Measurements from ENCODE around the gene AGTRAP. TPM values are rescaled to one million over a fixed set of nuclear protein-coding genes. Genes with fewer than 3 reads are reported as not detected.

The AGTRAP gene
- total and polyA plus RNA-seq, 2 of the 4 experiments (the other 2 are of a cell fraction): 21.5 to 57.7 TPM

- Histone ChIP-seq H3K14ac (replicated peaks; ENCODE audit: low read depth, low read length) (no peak overlapping the region), H2BK15ac (ENCODE audit: low read depth, low read length) (no peak overlapping the region), H3K4me2 (ENCODE audit: low read depth, low read length) (no peak overlapping the region), H2AFZ (replicated peaks; ENCODE audit: low read length, poor library complexity) (no peak overlapping the region), H3K9me3 (ENCODE audit: control insufficient read depth, insufficient read depth, low read length) (no peaks in the 10 kb centered on the region), H2AK9ac (replicated peaks; ENCODE audit: low read depth, low read length, poor library complexity) (no peak overlapping the region), H3K18ac (ENCODE audit: low read depth, low read length) (no peak overlapping the region), H4K8ac (ENCODE audit: low read depth in 2 of 2, low read length in 2 of 2) (no peak overlapping the region), H4K20me1 (ENCODE audit: insufficient read depth, low read length) (no peaks in the 10 kb centered on the region), H3K27ac (ENCODE audit: insufficient read depth, low read length) (no peak overlapping the region), H3K79me1 (ENCODE audit: low read depth in 1 of 2, low read length in 2 of 2) (no peaks in the 10 kb centered on the region), H3K23ac (ENCODE audit: low read depth, low read length) (no peak overlapping the region), H3K4me1 (ENCODE audit: control insufficient read depth, insufficient read depth, low read length) (peaks cover 1% of the 10 kb centered on the region; the same call in 1 of the 2 replicates), H3K9me1 (ENCODE audit: insufficient read depth, low read length) (no peaks in the 10 kb centered on the region), H3K36me3 (ENCODE audit: control insufficient read depth, insufficient read depth, low read length) (no peaks in the 10 kb centered on the region), H2BK120ac (ENCODE audit: low read depth, low read length) (no peak overlapping the region), H3K4me3 (ENCODE audit: insufficient read depth, low read depth, low read length) (no peak overlapping the region), H2AK5ac (ENCODE audit: low read depth, low read length) (no peak overlapping the region), H3K27me3 (ENCODE audit: control insufficient read depth, insufficient read depth, low read length) (peaks cover 39% of the 10 kb centered on the region), H2BK20ac (ENCODE audit: low read depth, low read length) (no peak overlapping the region), H3K9ac (ENCODE audit: low read depth, low read length) (no peak overlapping the region), H4K91ac (ENCODE audit: insufficient read depth, low read depth, low read length) (no peak overlapping the region), H3K4ac (ENCODE audit: low read depth, low read length) (no peak overlapping the region), H4K5ac (ENCODE audit: low read depth, low read length) (no peak overlapping the region), H3K56ac (ENCODE audit: extremely low read depth, insufficient read depth, low read length) (no peak overlapping the region), H2BK5ac (ENCODE audit: low read depth, low read length, poor library complexity, severe bottlenecking) (no peak overlapping the region)
- WGBS, 2 experiments (ENCODE audit: extremely low coverage in 2 of 2, insufficient read length in 1 of 2): 65% methylated on average over 7 of the region's 19 CpGs; no CpG with 5 or more reads in 1 of the 2 experiments
- TF ChIP-seq RAD21 (IDR thresholded peaks at IDR 0.05; ENCODE audit: low read length): no peak
- TF ChIP-seq FOS (IDR thresholded peaks at IDR 0.05; ENCODE audit: low read depth, low read length): no peak
- TF ChIP-seq SMC3 (IDR thresholded peaks at IDR 0.05; ENCODE audit: low read depth, low read length): no peak
- TF ChIP-seq, protein P1, sequence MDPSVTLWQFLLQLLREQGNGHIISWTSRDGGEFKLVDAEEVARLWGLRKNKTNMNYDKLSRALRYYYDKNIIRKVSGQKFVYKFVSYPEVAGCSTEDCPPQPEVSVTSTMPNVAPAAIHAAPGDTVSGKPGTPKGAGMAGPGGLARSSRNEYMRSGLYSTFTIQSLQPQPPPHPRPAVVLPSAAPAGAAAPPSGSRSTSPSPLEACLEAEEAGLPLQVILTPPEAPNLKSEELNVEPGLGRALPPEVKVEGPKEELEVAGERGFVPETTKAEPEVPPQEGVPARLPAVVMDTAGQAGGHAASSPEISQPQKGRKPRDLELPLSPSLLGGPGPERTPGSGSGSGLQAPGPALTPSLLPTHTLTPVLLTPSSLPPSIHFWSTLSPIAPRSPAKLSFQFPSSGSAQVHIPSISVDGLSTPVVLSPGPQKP (IDR thresholded peaks at IDR 0.05; ENCODE audit: borderline replicate concordance, low read depth, low read length): no peak
- TF ChIP-seq MAZ (IDR thresholded peaks at IDR 0.05; ENCODE audit: borderline replicate concordance, low read depth, low read length): no peak
- no peak for DNase-seq
- ChIA-PET CTCF (no interaction called here), POLR2A (ENCODE audit: unreplicated experiment) (interaction anchor here (0.7 kb wide), 1 partner anchor 29 kb away, joined by 3 read pairs; no protein-coding TSS in a partner anchor)
- ATAC-seq (ENCODE audit: low read depth): no peak
- intact Hi-C loops (cut with micrococcal nuclease) (no loop called here), in situ Hi-C loops (cut with MboI; ENCODE audit: low sequenced_read_pairs) (no loop called here), dilution Hi-C loops (cut with HindIII; ENCODE audit: low sequenced_read_pairs, unreplicated experiment) (no loop called here)
- BruUV-seq (replicated peaks): no TSS peak
These were observed 29.9 kb downstream of the AGTRAP start for GRCh38 chr1:11765661-11766428.

Data from IMR-90 (cell line).